ENCODE measurements around the gene WDR20. TPM values are rescaled to one million over a fixed set of nuclear protein-coding genes. Genes with fewer than 3 reads are reported as not detected.
A peak's percentile ranks its signal among the peaks of the same experiment; 100 is the strongest.

WDR20 gene
- total and polyA plus RNA-seq, 7 donors = 11.4 to 26.8 (median 20.6) TPM

- Histone ChIP-seq H3K27ac (no peak overlapping the region), H3K4me3 (no peak overlapping the region), H3K27me3 (ENCODE audit: insufficient read depth in 3 of 3, low read length in 2 of 3) (no peaks in the 10 kb centered on the region), H3K4me1 (no peaks in the 10 kb centered on the region), H3K36me3 (ENCODE audit: insufficient read depth in 1 of 2, low read depth in 1 of 2) (peaks cover 0 to 29% of the 10 kb centered on the region in 2 donors), H3K9me3 (no peaks in the 10 kb centered on the region)
- DNase-seq (no peak), ATAC-seq (no peak)
- intact Hi-C loops (cut with DNase I) = no loop called here
- whole genome bisulfite sequencing, 3 donors = 82 to 91% (median 86%) methylated on average over 7 of the region's 7 CpGs
- no peak for TF ChIP-seq CTCF (IDR thresholded peaks at IDR 0.05)
Measured at GRCh38 chr14:102225386-102225785, 85.7 kb downstream of the WDR20 start.

- ATAC-seq (peak in 1 of 4 donors; percentile 26), DNase-seq (no peak)
- Histone ChIP-seq H3K36me3 (ENCODE audit: insufficient read depth in 1 of 2, low read depth in 1 of 2) (peaks cover 0 to 29% of the 10 kb centered on the region in 2 donors), H3K9me3 (no peaks in the 10 kb centered on the region), H3K27ac (no peak overlapping the region), H3K27me3 (ENCODE audit: insufficient read depth in 3 of 3, low read length in 2 of 3) (no peaks in the 10 kb centered on the region), H3K4me1 (no peaks in the 10 kb centered on the region), H3K4me3 (no peak overlapping the region)
- no peak for TF ChIP-seq CTCF (IDR thresholded peaks at IDR 0.05)
- intact Hi-C loops (cut with DNase I) = no loop called here
- 61 to 70% (median 67%) methylated on average over 15 of the region's 15 CpGs for WGBS, 3 donors
Measured at GRCh38 chr14:102225936-102226335, 86.2 kb downstream of the WDR20 start.

- peak in 1 of 4 donors; percentile 30 for ATAC-seq
- 65 to 69% (median 66%) methylated on average over 27 of the region's 27 CpGs for WGBS, 3 donors
Measured at GRCh38 chr14:102226356-102227125, 86.8 kb downstream of the WDR20 start.

GRCh38 chr14:102227184-102227964 is 87.7 kb downstream of the WDR20 start:
- WGBS, 3 donors = 72 to 76% (median 75%) methylated on average over 28 of the region's 28 CpGs
- no peak overlapping the region for H3K27ac ChIP-seq
- no peak for TF ChIP-seq CTCF (IDR thresholded peaks at IDR 0.05)
- H3K27me3 ChIP-seq (ENCODE audit: insufficient read depth in 3 of 3, low read length in 2 of 3) = no peaks in the 10 kb centered on the region
- no peaks in the 10 kb centered on the region for H3K9me3 ChIP-seq
- intact Hi-C loops (cut with DNase I) = no loop called here
- DNase-seq (no peak), ATAC-seq (peak in 3 of 4 donors; percentile 18 to 27 (median 20))
- no peaks in the 10 kb centered on the region for H3K4me1 ChIP-seq
- H3K36me3 ChIP-seq (ENCODE audit: insufficient read depth in 1 of 2, low read depth in 1 of 2) = peaks cover 0 to 26% of the 10 kb centered on the region in 2 donors
- peak overlapping the region; percentile 15 for H3K4me3 ChIP-seq

More at GRCh38 chr14:102226356-102227125, 86.8 kb downstream of the WDR20 start:
- Histone ChIP-seq H3K36me3 (ENCODE audit: insufficient read depth in 1 of 2, low read depth in 1 of 2) (peaks cover 0 to 29% of the 10 kb centered on the region in 2 donors), H3K4me1 (no peaks in the 10 kb centered on the region), H3K9me3 (no peaks in the 10 kb centered on the region), H3K27me3 (ENCODE audit: insufficient read depth in 3 of 3, low read length in 2 of 3) (no peaks in the 10 kb centered on the region), H3K27ac (no peak overlapping the region), H3K4me3 (no peak overlapping the region)
- intact Hi-C loops (cut with DNase I) = no loop called here
- no peak for TF ChIP-seq CTCF (IDR thresholded peaks at IDR 0.05)
- peak in 1 of 2 donors; percentile 53 for DNase-seq

All from psoas muscle (tissue), 8 donors.